PC-3 (cell line): ENCODE results near the gene IBSP. TPM values are rescaled to one million over a fixed set of nuclear protein-coding genes. Genes with fewer than 3 reads are reported as not detected.

Source experiments
- ATAC-seq: fragments of 200-7000 bp; cut with Tn5 transposase; 2 replicates; pipeline ENCODE4 v1.9.1; 2020; ENCODE audit warnings: mild to moderate bottlenecking, moderate library complexity
- BruUV-seq: library from RNA; stranded (reverse); fragments of 400-500 nt; replicated peaks from 2 replicates; lab custom pipeline; 2021; lab: Mats Ljungman, UMichigan
- CTCF ChIA-PET: fragments of 300-600 bp; sonication (Branson Sonifier 250); formaldehyde crosslinking; loops from one replicate; lab custom pipeline; 2022; ENCODE audit warnings: antibody characterized with exemption; lab: Charles Lee
- POLR2A ChIA-PET: fragments of 300-600 bp; sonication (Branson Sonifier 250); formaldehyde crosslinking; loops from one replicate; lab custom pipeline; 2022; ENCODE audit warnings: antibody characterized with exemption; ENCODE audit not compliant: unreplicated experiment; lab: Charles Lee
- DNase-seq: peaks from one replicate; pipeline ENCODE4 v3.0.0-alpha.2; 2015
- H2AFZ ChIP-seq: fragments of 300-600 bp; sonication (generic); 2 replicates; pipeline ENCODE4 v1.6.0; 2016; ENCODE audit warnings: antibody characterized with exemption, low read length
- H3F3A ChIP-seq: fragments of 300-600 bp; sonication (generic); one replicate; pipeline ENCODE4 v1.6.0; 2017; ENCODE audit warnings: antibody characterized with exemption, low read length, control low read depth, mild to moderate bottlenecking; ENCODE audit not compliant: unreplicated experiment
- H3K27ac ChIP-seq: fragments of 300-600 bp; sonication (generic); 2 replicates; pipeline ENCODE4 v1.5.1; 2016; ENCODE audit warnings: mild to moderate bottlenecking, low read length
- H3K27me3 ChIP-seq: fragments of 300-600 bp; sonication (generic); 2 replicates; pipeline ENCODE4 v1.6.1; 2016; ENCODE audit warnings: low read length, mixed read lengths
- H3K36me3 ChIP-seq: fragments of 300-600 bp; sonication (generic); 2 replicates; pipeline ENCODE4 v1.6.1; 2016; ENCODE audit warnings: low read depth, mixed run types, low read length, mixed read lengths
- H3K4me1 ChIP-seq: fragments of 300-600 bp; sonication (generic); 2 replicates; pipeline ENCODE4 v1.5.1; 2016; ENCODE audit warnings: low read length; ENCODE audit not compliant: insufficient read depth
- H3K4me2 ChIP-seq: fragments of 300-600 bp; sonication (generic); 2 replicates; pipeline ENCODE4 v1.6.0; 2016; ENCODE audit warnings: low read length
- H3K4me3 ChIP-seq: fragments of 300-600 bp; sonication (generic); 2 replicates; pipeline ENCODE4 v1.5.1; 2016; ENCODE audit warnings: mild to moderate bottlenecking, low read length, mixed read lengths
- H3K79me2 ChIP-seq: fragments of 300-600 bp; sonication (generic); 2 replicates; pipeline ENCODE4 v1.6.1; 2017; ENCODE audit warnings: low read length, mixed read lengths
- H3K9ac ChIP-seq: fragments of 300-600 bp; sonication (generic); 2 replicates; pipeline ENCODE4 v1.6.0; 2016; ENCODE audit warnings: mild to moderate bottlenecking, low read length
- H3K9me2 ChIP-seq: fragments of 300-600 bp; sonication (generic); replicated peaks from 2 replicates; pipeline ENCODE4 v1.6.1; 2016; ENCODE audit warnings: mixed run types, low read length, mixed read lengths
- H3K9me3 ChIP-seq: fragments of 300-600 bp; sonication (generic); 2 replicates; pipeline ENCODE4 v1.6.1; 2016; ENCODE audit warnings: low read length, mixed read lengths
- H4K20me1 ChIP-seq: fragments of 300-600 bp; sonication (generic); 2 replicates; pipeline ENCODE4 v1.6.1; 2016; ENCODE audit warnings: low read length, mixed read lengths
- EZH2 ChIP-seq: fragments of 300-600 bp; sonication (generic); IDR thresholded peaks from one replicate; pipeline ENCODE4 v1.6.1; 2017; ENCODE audit warnings: antibody characterized with exemption, mild to moderate bottlenecking, low read length; ENCODE audit not compliant: unreplicated experiment
- EZH2phosphoT487 ChIP-seq: fragments of 300-600 bp; sonication (generic); IDR thresholded peaks from 2 replicates; pipeline ENCODE4 v1.6.1; 2018; ENCODE audit warnings: mild to moderate bottlenecking, antibody characterized with exemption, low read length, borderline replicate concordance
- intact Hi-C: fragments of 100-400 bp; cut with micrococcal nuclease; formaldehyde crosslinking; loops from 2 replicates; pipeline ENCODE4 v1.9.0; 2023
- total RNA-seq: library from RNA; depleted of rRNA; stranded (reverse); fragments of >200 nt; gene quantifications from 2 replicates; pipeline ENCODE4 v1.2.3, GENCODE V29; 2014
- TF ChIP-seq, protein P1 (sequence below): fragments of 300-600 bp; sonication (generic); conservative IDR thresholded peaks from 2 replicates; pipeline ENCODE4 v1.5.1; 2017; ENCODE audit warnings: antibody characterized with exemption, low read depth, mild to moderate bottlenecking, low read length

The IBSP gene
- total RNA-seq, 1 experiment from 2014 or later, result not detected

DNA sequence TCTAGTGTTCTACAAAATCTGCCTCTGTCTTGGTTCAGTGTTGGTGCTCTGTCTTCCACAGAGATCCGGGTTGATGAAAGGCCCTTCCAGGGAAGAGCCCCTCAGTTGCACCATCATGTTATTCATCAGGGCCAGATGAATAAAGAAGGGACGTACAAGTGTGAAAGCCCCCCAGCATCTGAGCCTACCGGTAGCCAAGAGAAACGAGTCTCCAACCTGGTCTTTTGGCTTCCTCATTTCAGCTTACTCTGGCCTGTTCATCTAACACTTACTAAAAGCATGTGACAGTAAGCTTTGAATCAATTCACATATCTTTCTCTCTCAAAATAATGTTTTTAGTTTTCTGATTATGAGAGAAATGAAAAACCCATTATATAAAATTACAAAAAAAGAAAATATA is 52.6 kb downstream of the IBSP start:
- ATAC-seq (no peak), DNase-seq (no peak)
- H3K4me2 ChIP-seq, result no peak overlapping the region
- no peak overlapping the region for H3K9ac ChIP-seq
- no peaks in the 10 kb centered on the region for H3F3A ChIP-seq
- peaks cover 4% of the 10 kb centered on the region; the same call in 1 of the 2 replicates for H3K4me1 ChIP-seq
- CTCF ChIA-PET, result no interaction called here
- BruUV-seq, result no TSS peak
- no peak overlapping the region for H3K27ac ChIP-seq
- intact Hi-C loops, result loop anchor here (5.0 kb wide), 2 partner anchors 135 to 665 kb away; no protein-coding TSS in a partner anchor
- TF ChIP-seq EZH2, result no peak
- no peak for TF ChIP-seq EZH2phosphoT487
- TF ChIP-seq, protein P1, sequence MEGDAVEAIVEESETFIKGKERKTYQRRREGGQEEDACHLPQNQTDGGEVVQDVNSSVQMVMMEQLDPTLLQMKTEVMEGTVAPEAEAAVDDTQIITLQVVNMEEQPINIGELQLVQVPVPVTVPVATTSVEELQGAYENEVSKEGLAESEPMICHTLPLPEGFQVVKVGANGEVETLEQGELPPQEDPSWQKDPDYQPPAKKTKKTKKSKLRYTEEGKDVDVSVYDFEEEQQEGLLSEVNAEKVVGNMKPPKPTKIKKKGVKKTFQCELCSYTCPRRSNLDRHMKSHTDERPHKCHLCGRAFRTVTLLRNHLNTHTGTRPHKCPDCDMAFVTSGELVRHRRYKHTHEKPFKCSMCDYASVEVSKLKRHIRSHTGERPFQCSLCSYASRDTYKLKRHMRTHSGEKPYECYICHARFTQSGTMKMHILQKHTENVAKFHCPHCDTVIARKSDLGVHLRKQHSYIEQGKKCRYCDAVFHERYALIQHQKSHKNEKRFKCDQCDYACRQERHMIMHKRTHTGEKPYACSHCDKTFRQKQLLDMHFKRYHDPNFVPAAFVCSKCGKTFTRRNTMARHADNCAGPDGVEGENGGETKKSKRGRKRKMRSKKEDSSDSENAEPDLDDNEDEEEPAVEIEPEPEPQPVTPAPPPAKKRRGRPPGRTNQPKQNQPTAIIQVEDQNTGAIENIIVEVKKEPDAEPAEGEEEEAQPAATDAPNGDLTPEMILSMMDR, result no peak
- H3K27me3 ChIP-seq, result no peaks in the 10 kb centered on the region
- no peaks in the 10 kb centered on the region for H3K79me2 ChIP-seq
- H3K9me3 ChIP-seq, result no peaks in the 10 kb centered on the region
- no peak overlapping the region for H3K4me3 ChIP-seq
- no peaks in the 10 kb centered on the region for H3K9me2 ChIP-seq
- H4K20me1 ChIP-seq, result no peaks in the 10 kb centered on the region
- POLR2A ChIA-PET, result no interaction called here
- H3K36me3 ChIP-seq, result no peaks in the 10 kb centered on the region
- no peak overlapping the region for H2AFZ ChIP-seq

- no peak for TF ChIP-seq EZH2phosphoT487
- TF ChIP-seq EZH2, result no peak
- TF ChIP-seq, protein P1, result peak; percentile 62
- DNase-seq, result peak; percentile 67
- Histone ChIP-seq H2AFZ (no peak overlapping the region), H3K27ac (no peak overlapping the region), H3K79me2 (no peaks in the 10 kb centered on the region), H3K4me1 (peaks cover 4% of the 10 kb centered on the region; the same call in 1 of the 2 replicates), H3K4me2 (peak overlapping the region; percentile 51), H3F3A (no peaks in the 10 kb centered on the region), H3K36me3 (no peaks in the 10 kb centered on the region), H3K9me3 (no peaks in the 10 kb centered on the region), H4K20me1 (no peaks in the 10 kb centered on the region), H3K27me3 (no peaks in the 10 kb centered on the region), H3K4me3 (no peak overlapping the region), H3K9me2 (no peaks in the 10 kb centered on the region), H3K9ac (no peak overlapping the region)
- CTCF ChIA-PET, result interaction anchor here (0.6 to 1.0 kb wide), 7 partner anchors 113 to 324 kb away, joined by 3 to 6 read pairs (median 3); partner anchors contain the start of gene SPARCL1
- no TSS peak for BruUV-seq
- POLR2A ChIA-PET, result no interaction called here
- peak; percentile 22; the same call in 1 of the 2 replicates for ATAC-seq
- intact Hi-C loops, result loop anchor here (1.0 to 5.0 kb wide), 4 partner anchors 120 to 664 kb away; no protein-coding TSS in a partner anchor
Measured at GRCh38 chr4:87853108-87853507, 53.8 kb downstream of the IBSP start.

- no peaks in the 10 kb centered on the region for H3K36me3 ChIP-seq
- POLR2A ChIA-PET, result no interaction called here
- intact Hi-C loops, result loop anchor here (1.0 to 5.0 kb wide), 4 partner anchors 119 to 663 kb away; no protein-coding TSS in a partner anchor
- H3F3A ChIP-seq, result no peaks in the 10 kb centered on the region
- no peaks in the 10 kb centered on the region for H3K9me2 ChIP-seq
- DNase-seq (no peak), ATAC-seq (no peak)
- H3K4me3 ChIP-seq, result no peak overlapping the region
- H3K79me2 ChIP-seq, result no peaks in the 10 kb centered on the region
- H2AFZ ChIP-seq, result no peak overlapping the region
- H3K9me3 ChIP-seq, result no peaks in the 10 kb centered on the region
- H3K27ac ChIP-seq, result no peak overlapping the region
- no TSS peak for BruUV-seq
- CTCF ChIA-PET, result no interaction called here
- no peaks in the 10 kb centered on the region for H4K20me1 ChIP-seq
- H3K4me2 ChIP-seq, result no peak overlapping the region
- no peak overlapping the region for H3K9ac ChIP-seq
- H3K4me1 ChIP-seq, result peaks cover under 1% of the 10 kb centered on the region; the same call in 1 of the 2 replicates
- no peaks in the 10 kb centered on the region for H3K27me3 ChIP-seq
- TF ChIP-seq EZH2, result no peak
Measured at GRCh38 chr4:87853891-87854290, 54.5 kb downstream of the IBSP start.
